Stimulated activated CD4-positive, alpha-beta T cell treated with anti-CD3 and anti-CD28 coated beads, Interleukin-4, amount 100 ng/mL, for 24 hours (primary cell): Measurements from ENCODE around the gene KCTD4.
"Not testable (repeated sequence)": the region's sequence is repeated elsewhere in the genome, so short reads cannot be mapped to it uniquely, and the experiment has no call there.

ENCODE experiments used
- DNase-seq: peaks from one replicate; pipeline ENCODE4 v3.0.0-alpha.2; 2020

Gene KCTD4

GRCh38 chr13:45200701-45201232, at the start of gene KCTD4:
Gene KCTD4 (minus strand): TSS chr13:45201045. CDS start chr13:45194567, 6,478 bp downstream.
- DNase-seq: no peak

GRCh38 chr13:45249662-45250061, 48.8 kb upstream of the KCTD4 start:
- no peak for DNase-seq

- DNase-seq: not testable (repeated sequence)
These were observed 43.9 kb upstream of the KCTD4 start for GRCh38 chr13:45244736-45245135.

GRCh38 chr13:45243077-45243476, 42.2 kb upstream of the KCTD4 start:
- no peak for DNase-seq

- no peak for DNase-seq
These were observed 41.7 kb upstream of the KCTD4 start for GRCh38 chr13:45242524-45242923.

DNA sequence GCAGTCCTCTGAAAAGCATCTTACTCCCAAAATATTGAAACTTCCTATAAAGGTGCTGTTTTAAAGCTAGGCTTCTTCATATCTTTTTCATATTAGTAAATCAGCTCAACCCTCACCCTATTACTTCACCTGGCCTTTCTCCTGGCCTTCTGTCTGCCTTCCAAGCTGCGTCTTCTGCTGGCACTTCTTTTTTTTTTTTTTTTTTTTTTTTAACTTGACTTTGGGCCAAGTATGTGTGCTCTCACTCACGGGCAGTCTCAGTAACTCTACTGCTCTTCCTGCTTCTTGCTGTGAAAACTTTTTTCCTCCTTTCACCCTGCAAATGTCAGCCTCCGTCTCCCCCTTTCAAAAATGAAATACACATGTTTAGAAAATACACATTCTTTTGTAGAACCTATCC, 41.2 kb upstream of the KCTD4 start:
- DNase-seq: no peak

GRCh38 chr13:45240143-45240542, 39.3 kb upstream of the KCTD4 start:
- DNase-seq: no peak

DNA sequence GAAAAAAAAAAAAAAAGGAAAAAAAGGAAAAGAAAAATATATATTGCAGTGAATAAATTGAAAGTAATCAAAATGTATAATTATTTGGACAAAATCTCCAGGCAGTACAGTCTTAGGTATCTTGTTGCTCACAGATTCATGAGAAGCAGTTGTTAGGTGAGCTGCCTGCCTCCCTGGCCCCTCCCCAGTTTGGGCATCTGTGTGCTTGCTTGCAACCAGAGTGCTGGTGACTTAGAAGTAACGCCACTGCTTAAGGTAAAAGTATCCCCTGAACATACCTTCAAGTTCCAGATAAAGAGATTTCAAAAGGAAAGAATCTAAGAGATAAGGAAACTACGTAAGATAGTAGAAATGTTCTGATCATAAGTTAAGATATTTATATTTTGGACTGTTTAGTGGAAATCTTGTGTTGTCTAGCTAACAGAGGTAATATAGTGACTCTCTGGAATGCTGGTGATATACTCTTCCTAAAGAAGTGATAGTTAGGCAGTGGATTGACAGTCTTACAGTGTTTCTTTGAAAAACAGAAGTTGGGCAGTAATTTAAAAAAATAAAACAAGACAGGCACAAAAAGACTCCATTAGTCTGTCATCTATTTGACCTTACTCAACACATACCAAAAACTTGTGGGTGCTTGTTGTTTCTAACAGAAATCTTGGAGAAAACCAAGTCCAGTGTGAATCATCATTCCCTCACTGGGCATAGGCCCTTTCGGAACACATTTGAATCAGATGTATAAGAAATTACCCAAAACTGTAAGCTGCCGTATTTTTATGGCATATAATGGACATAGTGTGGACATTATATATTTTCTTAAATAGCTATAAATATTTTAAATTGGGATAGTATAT, 38.3 kb upstream of the KCTD4 start:
- DNase-seq: no peak

DNA sequence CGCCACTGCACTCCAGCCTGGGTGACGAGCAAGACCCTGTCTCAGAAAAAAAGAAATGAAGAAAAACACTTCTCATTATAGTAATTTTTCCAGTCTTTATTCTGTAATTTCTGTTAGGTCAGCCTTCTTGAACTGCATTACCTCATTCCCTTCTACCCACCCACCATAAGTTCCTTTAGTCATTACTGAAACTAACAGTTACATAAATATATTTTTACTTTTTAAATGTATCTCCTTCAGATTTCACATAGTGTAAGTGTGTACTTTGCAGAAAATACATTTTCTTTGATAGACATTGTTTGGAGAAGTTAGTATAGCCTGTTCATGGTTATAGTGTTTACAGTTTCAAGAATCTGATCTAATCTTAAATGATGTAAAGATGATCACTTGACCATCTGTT, 31.7 kb upstream of the KCTD4 start:
- no peak for DNase-seq

DNA sequence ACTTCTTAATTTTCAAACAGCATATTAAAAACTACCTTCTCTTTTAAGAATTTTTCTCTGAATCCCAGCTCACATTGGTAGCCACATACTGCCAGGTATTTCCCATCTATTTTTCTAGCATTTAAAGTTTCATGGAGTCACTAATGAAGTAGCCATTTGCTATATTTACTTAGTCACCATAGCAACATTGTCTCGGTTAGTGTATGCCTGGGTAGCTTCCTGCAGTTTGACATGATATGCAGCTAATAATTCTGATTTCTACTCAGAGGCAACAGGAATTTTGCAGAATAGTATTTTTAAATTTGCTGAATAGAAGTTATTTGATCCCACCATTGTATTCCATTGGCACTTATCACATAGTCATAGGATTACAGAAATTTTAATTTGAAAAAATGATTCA, 30.9 kb upstream of the KCTD4 start:
- DNase-seq: no peak

DNA sequence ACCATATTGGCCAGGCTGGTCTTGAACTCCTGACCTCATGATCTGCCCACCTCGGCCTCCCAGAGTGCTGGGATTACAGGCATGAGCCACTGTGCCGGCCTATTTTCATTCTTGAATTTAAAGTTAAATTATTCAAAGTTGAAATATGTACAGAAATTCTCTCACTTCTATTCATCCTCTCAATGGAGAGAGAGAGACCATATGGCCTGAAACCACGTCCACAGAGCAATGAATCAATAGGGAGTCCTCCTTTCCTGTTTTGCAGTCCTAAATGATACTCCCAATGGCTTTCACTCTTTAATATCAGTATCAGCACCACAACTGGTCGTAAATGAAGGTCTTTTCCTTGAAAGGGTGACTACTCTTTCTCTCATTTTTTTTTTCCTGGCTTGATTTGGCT, 30.5 kb upstream of the KCTD4 start:
- DNase-seq: no peak

DNA sequence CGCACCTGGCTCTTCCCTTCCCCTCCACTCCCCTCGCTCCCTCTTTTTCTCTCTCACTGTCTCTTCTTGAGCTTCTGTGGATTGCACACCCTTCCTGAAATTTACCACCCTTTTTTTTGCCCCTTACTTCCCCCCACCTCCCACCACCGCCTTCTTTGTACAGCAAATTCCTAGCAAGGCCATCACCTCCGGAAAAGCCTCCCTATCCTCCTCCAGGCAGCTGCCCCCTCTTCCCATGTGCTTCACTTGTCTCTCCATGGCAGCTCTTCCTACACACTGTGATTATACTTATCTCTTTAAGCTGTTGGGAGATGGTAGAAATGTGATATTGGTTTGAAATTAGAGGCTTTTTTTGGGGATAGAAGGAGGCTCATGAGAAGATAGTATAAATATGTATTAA, 28.3 kb upstream of the KCTD4 start:
- no peak for DNase-seq

GRCh38 chr13:45228002-45228401, 27.2 kb upstream of the KCTD4 start:
- DNase-seq: no peak

GRCh38 chr13:45226024-45226423, 25.2 kb upstream of the KCTD4 start:
- DNase-seq: no peak

- DNase-seq: no peak
These were observed 24.5 kb upstream of the KCTD4 start for GRCh38 chr13:45225370-45225769.

GRCh38 chr13:45224176-45224575, 23.3 kb upstream of the KCTD4 start:
- DNase-seq: no peak

DNA sequence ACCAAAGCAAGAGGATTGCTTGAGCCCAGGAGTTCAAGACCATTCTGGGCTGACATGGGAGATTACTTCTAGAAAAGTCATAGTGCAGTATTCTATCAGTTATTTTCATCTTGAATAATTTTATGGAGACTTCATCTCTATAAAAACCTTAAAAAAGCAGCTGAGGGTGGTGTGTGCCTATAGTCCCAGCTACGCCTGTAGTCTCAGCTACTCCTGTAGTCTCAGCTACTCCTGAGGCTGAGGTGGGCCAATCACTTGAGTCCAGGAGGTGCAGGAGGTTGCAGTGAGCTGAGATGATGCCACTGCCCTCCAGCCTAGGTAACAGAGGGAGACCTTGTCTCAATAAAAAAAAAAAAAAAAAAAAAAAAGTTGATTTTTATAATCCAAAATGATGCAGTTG, 22.1 kb upstream of the KCTD4 start:
- no peak for DNase-seq

DNA sequence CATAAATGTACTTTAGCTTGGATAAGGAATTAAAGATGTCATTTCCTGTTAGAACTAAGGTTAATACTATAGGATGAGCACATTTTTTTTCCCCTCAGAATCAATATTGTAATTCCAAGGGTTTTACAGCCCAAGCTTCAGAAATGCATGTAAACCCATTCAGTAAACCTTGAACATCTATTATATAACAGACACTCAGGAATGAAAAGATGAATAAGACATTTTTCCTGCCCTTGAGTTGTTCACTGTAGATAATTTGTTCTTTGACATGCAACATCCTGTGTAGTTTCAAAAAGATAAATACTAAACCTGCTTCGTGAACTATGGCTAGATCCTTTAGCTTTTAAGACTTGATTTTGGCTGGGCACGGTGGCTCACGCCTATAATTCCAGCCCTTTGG, 21.7 kb upstream of the KCTD4 start:
- DNase-seq: no peak

DNA sequence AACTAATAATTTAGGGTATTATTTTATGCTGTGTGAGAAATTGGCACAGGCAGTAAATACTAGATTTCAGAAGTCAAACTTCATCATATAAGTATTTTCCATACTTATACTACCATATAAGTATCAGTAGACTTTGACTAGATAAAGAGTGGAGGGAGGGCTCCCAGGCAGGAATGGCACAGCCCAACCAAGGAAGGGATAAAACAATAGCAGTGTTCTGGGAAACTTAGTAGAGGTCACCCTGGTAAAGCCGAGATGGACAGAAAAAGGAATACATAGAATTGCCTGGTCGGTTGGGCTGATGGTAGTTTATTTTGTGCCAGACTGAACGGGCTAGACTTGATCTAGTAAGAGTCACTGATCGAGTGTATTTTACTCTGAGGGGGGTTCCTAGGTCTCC, 19.6 kb upstream of the KCTD4 start:
- DNase-seq: no peak

DNA sequence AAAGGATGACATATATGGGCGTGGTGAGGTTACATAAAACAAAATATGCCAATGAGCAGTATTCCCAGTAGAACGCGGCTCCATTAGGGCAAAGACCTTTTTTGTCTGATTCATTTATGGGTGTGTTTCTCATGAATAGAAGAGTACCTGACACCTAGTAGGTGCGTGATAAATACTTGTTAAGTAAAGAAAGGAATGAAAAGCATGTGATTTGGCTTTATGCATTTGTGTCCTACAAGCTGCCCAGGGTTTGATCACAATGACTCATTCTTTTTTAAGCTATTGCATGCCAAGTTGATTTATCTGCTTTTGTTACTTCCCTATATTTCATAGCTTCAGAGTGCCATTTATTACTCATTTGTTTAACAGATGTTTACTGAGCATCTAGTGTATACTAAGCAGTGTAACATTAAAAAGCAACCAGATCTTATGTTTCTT, 19.1 kb upstream of the KCTD4 start:
- no peak for DNase-seq

GRCh38 chr13:45219123-45219891, 18.5 kb upstream of the KCTD4 start:
- DNase-seq: no peak

DNA sequence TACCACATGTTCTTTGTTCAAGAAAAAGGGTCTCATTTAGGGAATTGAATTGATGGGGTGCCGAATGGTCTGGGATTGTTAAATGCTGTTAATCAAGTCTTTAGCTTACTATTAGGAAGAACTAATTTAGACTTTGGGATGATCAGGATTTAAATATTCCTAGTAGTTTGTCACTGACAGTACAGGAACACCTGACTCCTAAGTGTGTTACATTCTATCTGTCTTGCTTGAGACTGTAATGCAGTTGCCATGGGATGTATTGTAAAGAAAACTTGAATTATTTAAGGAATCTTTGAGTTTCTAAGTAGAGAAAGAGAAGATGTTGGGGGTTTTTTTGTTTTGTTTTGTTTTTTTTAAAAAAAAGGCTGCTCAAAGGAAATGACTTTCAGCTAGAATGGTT, 17.8 kb upstream of the KCTD4 start:
- no peak for DNase-seq

- no peak for DNase-seq
These were observed 15.3 kb upstream of the KCTD4 start for GRCh38 chr13:45216193-45216592.
